Endothelial cell of umbilical vein (primary cell): ENCODE results near the gene MMP24. TPM values are rescaled to one million over a fixed set of nuclear protein-coding genes. Genes with fewer than 3 reads are reported as not detected.

Source experiments
- BruUV-seq: library from RNA; stranded (reverse); fragments of 400-500 nt; replicated peaks from 2 replicates; lab custom pipeline; 2021; lab: Mats Ljungman, UMichigan
- CTCF ChIA-PET: fragments of 300-600, 350-600 bp; sonication (Branson Sonifier 250); formaldehyde crosslinking; loops from one replicate; lab custom pipeline; 2021; ENCODE audit warnings: antibody characterized with exemption, inconsistent platforms; lab: Charles Lee
- POLR2A ChIA-PET: fragments of 300-600, 350-600 bp; sonication (Branson Sonifier 250); formaldehyde crosslinking; loops from one replicate; lab custom pipeline; 2021; ENCODE audit warnings: antibody characterized with exemption, inconsistent platforms; lab: Charles Lee
- DNase-seq: peaks from one replicate; pipeline ENCODE4 v3.0.0-alpha.2; 2011; ENCODE audit warnings: low read depth, low spot score
- FAIRE-seq: peaks from 2 replicates; lab custom pipeline; 2011; peaks lifted over from hg19 to GRCh38; lab: Jason Lieb, UNC
- H2AFZ ChIP-seq: 2 replicates; pipeline ENCODE4 v1.6.0; 2012; ENCODE audit warnings: low read depth, low read length, control low read depth, inconsistent platforms
- H3K27ac ChIP-seq: 2 replicates; pipeline ENCODE4 v1.5.1; 2011; ENCODE audit warnings: low read depth, mild to moderate bottlenecking, control low read depth, low read length, moderate library complexity; ENCODE audit not compliant: insufficient read depth
- H3K27me3 ChIP-seq, 2 experiments: 2 replicates each; pipeline versions ENCODE4 v1.6.0 to v1.6.1; 2011; ENCODE audit warnings: low read length in 2 of 2, mixed read lengths in 1 of 2; ENCODE audit not compliant: control insufficient read depth in 2 of 2, insufficient read depth in 2 of 2
- H3K36me3 ChIP-seq, 2 experiments: 2 replicates in 1 of 2; 3 replicates in 1 of 2; pipeline ENCODE4 v1.5.1; 2011; ENCODE audit warnings: low read length in 2 of 2, mild to moderate bottlenecking in 1 of 2, moderate library complexity in 1 of 2; ENCODE audit not compliant: control insufficient read depth in 2 of 2, insufficient read depth in 2 of 2; ENCODE audit errors: extremely low read depth in 1 of 2
- H3K4me1 ChIP-seq: 3 replicates; pipeline ENCODE4 v1.5.1; 2011; ENCODE audit warnings: mild to moderate bottlenecking, low read length; ENCODE audit not compliant: control insufficient read depth, insufficient read depth; ENCODE audit errors: extremely low read depth
- H3K4me2 ChIP-seq: 2 replicates; pipeline ENCODE4 v1.6.1; 2011; ENCODE audit warnings: low read length, control low read depth, mixed read lengths; ENCODE audit not compliant: insufficient read depth
- H3K4me3 ChIP-seq, 3 experiments: fragments of 200-600 bp in 1 of 3; sonication (generic), shearing (Covaris generic) in 1 of 3; replicated peaks in 1 of 3; 2 replicates each; pipeline ENCODE4 v1.5.1; 2011 to 2016; ENCODE audit warnings: control low read depth in 3 of 3, low read length in 3 of 3, mild to moderate bottlenecking in 2 of 3, inconsistent platforms in 1 of 3, low read depth in 1 of 3, moderate library complexity in 1 of 3; ENCODE audit not compliant: insufficient read depth in 1 of 3
- H3K79me2 ChIP-seq: 2 replicates; pipeline ENCODE4 v1.6.0; 2012; ENCODE audit warnings: low read length, inconsistent platforms; ENCODE audit not compliant: control insufficient read depth, insufficient read depth
- H3K9ac ChIP-seq: replicated peaks from 2 replicates; pipeline ENCODE3; 2011; ENCODE audit warnings: low read length, control low read depth; ENCODE audit not compliant: insufficient read depth; ENCODE audit errors: extremely low read depth
- H3K9me1 ChIP-seq: replicated peaks from 3 replicates; pipeline ENCODE4 v1.6.0; 2011; ENCODE audit warnings: mild to moderate bottlenecking, low read length; ENCODE audit not compliant: control insufficient read depth, insufficient read depth; ENCODE audit errors: extremely low read depth
- H3K9me3 ChIP-seq: replicated peaks from 2 replicates; pipeline ENCODE4 v1.5.1; 2012; ENCODE audit warnings: low read length, inconsistent platforms; ENCODE audit not compliant: control insufficient read depth, insufficient read depth
- H4K20me1 ChIP-seq: replicated peaks from 2 replicates; pipeline ENCODE3; 2011; ENCODE audit warnings: mild to moderate bottlenecking, low read length; ENCODE audit not compliant: control insufficient read depth, insufficient read depth; ENCODE audit errors: extremely low read depth
- CTCF ChIP-seq, 2 donors: IDR thresholded peaks; 1 replicate in 1 of 2; 2 replicates in 1 of 2; pipeline ENCODE4 v1.5.1; 2011; ENCODE audit warnings: low read length in 2 of 2, mild to moderate bottlenecking in 2 of 2, moderate library complexity in 2 of 2, control low read depth in 1 of 2, inconsistent platforms in 1 of 2, low read depth in 1 of 2; ENCODE audit not compliant: insufficient read depth in 1 of 2; ENCODE audit errors: extremely low read depth in 1 of 2
- EZH2 ChIP-seq: IDR thresholded peaks from 2 replicates; pipeline ENCODE4 v1.6.1; 2012; ENCODE audit warnings: borderline replicate concordance, low read depth, mild to moderate bottlenecking, moderate library complexity, low read length, inconsistent platforms; ENCODE audit not compliant: severe bottlenecking
- FOS ChIP-seq: IDR thresholded peaks from 2 replicates; pipeline ENCODE4 v1.6.1; 2011; ENCODE audit warnings: mild to moderate bottlenecking, low read length, moderate library complexity, borderline replicate concordance; ENCODE audit not compliant: insufficient read depth
- GATA2 ChIP-seq: IDR thresholded peaks from 2 replicates; pipeline ENCODE4 v1.7.0; 2011; ENCODE audit warnings: low read depth, mild to moderate bottlenecking, moderate library complexity, mixed read lengths, low read length; ENCODE audit not compliant: insufficient read length, insufficient read depth
- JUN ChIP-seq: IDR thresholded peaks from 2 replicates; pipeline ENCODE4 v1.6.1; 2011; ENCODE audit warnings: borderline replicate concordance, low read depth; ENCODE audit not compliant: insufficient read length, insufficient read depth
- MAX ChIP-seq: IDR thresholded peaks from 2 replicates; pipeline ENCODE4 v1.6.1; 2011; ENCODE audit not compliant: insufficient read depth, insufficient read length
- MYC ChIP-seq: IDR thresholded peaks from one replicate; pipeline ENCODE4 v1.6.1; 2011; ENCODE audit warnings: mild to moderate bottlenecking, low read depth, low read length
- POLR2A ChIP-seq: IDR thresholded peaks from 2 replicates; pipeline ENCODE4 v1.6.1; 2012; ENCODE audit warnings: low read depth, mild to moderate bottlenecking, control low read depth, low read length
- POLR2AphosphoS5 ChIP-seq: IDR thresholded peaks from 2 replicates; pipeline ENCODE4 v1.6.1; 2012; ENCODE audit warnings: low read depth, mild to moderate bottlenecking, control low read depth, low read length, moderate library complexity; ENCODE audit not compliant: insufficient read depth
- dilution Hi-C: fragments of 300-500 bp; cut with MboI; formaldehyde crosslinking; loops from one replicate; pipeline ENCODE4 v1.15.0; 2019; ENCODE audit warnings: low sequenced_read_pairs; ENCODE audit not compliant: extremely low pct_ligation_motif_present
- intact Hi-C: fragments of 100-400 bp; cut with micrococcal nuclease; formaldehyde crosslinking; loops from one replicate; pipeline ENCODE4 v1.10.0; 2022
- polyA plus RNA-seq, 4 experiments: library from polyadenylated mRNA; depleted of rRNA in 3 of 4; stranded (reverse) in 3 of 4; unstranded in 1 of 4; fragments of >200 nt; gene quantifications; 2 replicates each; pipeline versions ENCODE4 v1.2.1 to v1.2.3, GENCODE V29; 2011 to 2012; ENCODE audit warnings: missing spikeins in 1 of 4
- total RNA-seq: library from RNA; stranded (reverse); gene quantifications from 2 replicates; pipeline ENCODE4 v1.2.3, GENCODE V29; 2021

Gene MMP24
- total and polyA plus RNA-seq, 2 donors (not counting 3 experiments of a cell fraction or from before 2014, with no cell fraction given), result 0.27 to 0.54 TPM

GRCh38 chr20:35311822-35312221 lies 85.3 kb downstream of the MMP24 start:
- Histone ChIP-seq H4K20me1 (no peaks in the 10 kb centered on the region), H3K4me3 (no peak overlapping the region), H3K4me2 (peak overlapping the region; percentile 45), H3K9me3 (no peaks in the 10 kb centered on the region), H3K36me3 (peaks cover 0 to 2% of the 10 kb centered on the region in 2 experiments), H3K9ac (no peak overlapping the region), H3K27ac (peak overlapping the region; percentile 51), H3K27me3 (no peaks in the 10 kb centered on the region), H3K4me1 (peaks cover 50% of the 10 kb centered on the region), H3K9me1 (no peaks in the 10 kb centered on the region), H3K79me2 (no peaks in the 10 kb centered on the region), H2AFZ (no peak overlapping the region)
- POLR2A ChIA-PET, result no interaction called here
- CTCF ChIA-PET, result interaction anchor here (1.0 to 1.9 kb wide), 3 partner anchors 8 to 18 kb away, joined by 4 to 9 read pairs (median 5); no protein-coding TSS in a partner anchor
- FAIRE-seq (no peak), DNase-seq (no peak)
- dilution Hi-C loops (no loop called here), intact Hi-C loops (no loop called here)
- TF ChIP-seq POLR2A, result no peak
- TF ChIP-seq MAX, result no peak
- TF ChIP-seq JUN, result no peak
- no peak for TF ChIP-seq EZH2
- BruUV-seq, result no TSS peak

GRCh38 chr20:35312318-35312717 lies 85.8 kb downstream of the MMP24 start:
- Histone ChIP-seq H3K79me2 (no peaks in the 10 kb centered on the region), H3K9me1 (no peaks in the 10 kb centered on the region), H3K9ac (no peak overlapping the region), H3K36me3 (peaks cover 0 to 2% of the 10 kb centered on the region in 2 experiments), H3K4me3 (no peak overlapping the region), H3K9me3 (no peaks in the 10 kb centered on the region), H3K27me3 (no peaks in the 10 kb centered on the region), H3K27ac (peak overlapping the region; percentile 51), H4K20me1 (no peaks in the 10 kb centered on the region), H3K4me2 (peak overlapping the region; percentile 45), H2AFZ (no peak overlapping the region), H3K4me1 (peaks cover 47% of the 10 kb centered on the region)
- FAIRE-seq, result peak; percentile 88
- no TSS peak for BruUV-seq
- ChIA-PET POLR2A (no interaction called here), CTCF (interaction anchor here (0.6 to 1.9 kb wide), 4 partner anchors 8 to 116 kb away, joined by 3 to 9 read pairs (median 4); no protein-coding TSS in a partner anchor)
- dilution Hi-C loops (no loop called here), intact Hi-C loops (no loop called here)
- TF ChIP-seq FOS, result peak; percentile 83
- no peak for TF ChIP-seq POLR2A
- TF ChIP-seq JUN, result peak; percentile 61
- no peak for TF ChIP-seq MAX
- no peak for TF ChIP-seq CTCF (IDR thresholded peaks at IDR 0.05; ENCODE audit: extremely low read depth in 1 of 2, insufficient read depth in 1 of 2, low read depth in 1 of 2, low read length in 2 of 2)
- no peak for TF ChIP-seq EZH2
- peak; percentile 7 for TF ChIP-seq MYC
- TF ChIP-seq GATA2, result peak; percentile 26
- TF ChIP-seq POLR2AphosphoS5, result peak; percentile 68
- DNase-seq, result peak; percentile 64
